GM19467 (cell line): ENCODE measurements around the gene DGKK.
"Not testable (repeated sequence)": the region's sequence is repeated elsewhere in the genome, so short reads cannot be mapped to it uniquely, and the experiment has no call there.

Experiments
- ATAC-seq: cut with Tn5 transposase; IDR thresholded peaks from one replicate; pipeline ENCODE4 v1.9.1; 2021; ENCODE audit warnings: mild to moderate bottlenecking, moderate library complexity; ENCODE audit not compliant: unreplicated experiment

Gene DGKK

GRCh38 chrX:50432829-50433289 lies 37.8 kb downstream of the DGKK start:
- ATAC-seq = no peak

GRCh38 chrX:50431623-50432022 lies 39.0 kb downstream of the DGKK start:
- ATAC-seq = no peak

- ATAC-seq = no peak
Measured at GRCh38 chrX:50430917-50431575, 39.6 kb downstream of the DGKK start.

- ATAC-seq = no peak
Measured at GRCh38 chrX:50428174-50428573, 42.5 kb downstream of the DGKK start.

- ATAC-seq = no peak
Measured at GRCh38 chrX:50407976-50408375, 62.6 kb downstream of the DGKK start.

GRCh38 chrX:50403903-50404302 lies 66.7 kb downstream of the DGKK start:
- ATAC-seq = no peak

- ATAC-seq = no peak
Measured at GRCh38 chrX:50402886-50403285, 67.7 kb downstream of the DGKK start.

- ATAC-seq = no peak
Measured at GRCh38 chrX:50393902-50394301, 76.7 kb downstream of the DGKK start.

- ATAC-seq = no peak
Measured at GRCh38 chrX:50386520-50386919, 84.1 kb downstream of the DGKK start.

- no peak for ATAC-seq
Measured at GRCh38 chrX:50381729-50382415, 88.8 kb downstream of the DGKK start.

GRCh38 chrX:50375481-50376267 lies 95.0 kb downstream of the DGKK start:
- ATAC-seq = no peak

- ATAC-seq = no peak
Measured at GRCh38 chrX:50372966-50373365, 97.7 kb downstream of the DGKK start.

- no peak for ATAC-seq
Measured at GRCh38 chrX:50343917-50344316, 126.7 kb downstream of the DGKK start.

- no peak for ATAC-seq
Measured at GRCh38 chrX:50333308-50333707, 137.3 kb downstream of the DGKK start.

- not testable (repeated sequence) for ATAC-seq
Measured at GRCh38 chrX:50332668-50333067, 138.0 kb downstream of the DGKK start.

- no peak for ATAC-seq
Measured at GRCh38 chrX:50327235-50327634, 143.4 kb downstream of the DGKK start.
